GF-D8 (cell line): ENCODE measurements around the gene HAUS7.
"Not testable (repeated sequence)": the region's sequence is repeated elsewhere in the genome, so short reads cannot be mapped to it uniquely, and the experiment has no call there.

Source experiments
- DNase-seq: peaks from one replicate; lab custom pipeline; 2025; lab: John Stamatoyannopoulos, UW

The HAUS7 gene

GRCh38 chrX:153408221-153408721, 62.1 kb downstream of the HAUS7 start:
- DNase-seq: no peak

- DNase-seq: no peak
Measured at GRCh38 chrX:153407736-153408135, 62.6 kb downstream of the HAUS7 start.

- DNase-seq: no peak
Measured at GRCh38 chrX:153406903-153407302, 63.5 kb downstream of the HAUS7 start.

- DNase-seq: no peak
Measured at GRCh38 chrX:153406011-153406410, 64.4 kb downstream of the HAUS7 start.

- DNase-seq: no peak
Measured at GRCh38 chrX:153405426-153405825, 65.0 kb downstream of the HAUS7 start.

GRCh38 chrX:153404333-153404732, 66.0 kb downstream of the HAUS7 start:
- not testable (repeated sequence) for DNase-seq

GRCh38 chrX:153401133-153401764, 69.1 kb downstream of the HAUS7 start, which contains the start of gene PNMA6E:
PNMA6E (minus strand) TSS chrX:153401350; CDS start chrX:153398849, 2,501 bp downstream.
- no peak for DNase-seq

- no peak for DNase-seq
Measured at GRCh38 chrX:153400146-153401132, 69.9 kb downstream of the HAUS7 start.

- DNase-seq: no peak
Measured at GRCh38 chrX:153398275-153398960, 72.0 kb downstream of the HAUS7 start.
